Measurements from ENCODE around the gene SPOP.

SPOP gene

GRCh38 chr17:49715216-49715615 lies 37.3 kb upstream of the SPOP start:
- TF ChIP-seq REST (IDR thresholded peaks at IDR 0.05; ENCODE audit: insufficient read depth in 1 of 2, low read depth in 2 of 2, low read length in 2 of 2), result no peak
- TF ChIP-seq TAF1 (IDR thresholded peaks at IDR 0.05; ENCODE audit: borderline replicate concordance, insufficient read depth, low read length), result no peak
- no peak for TF ChIP-seq FOXP2 (optimal IDR thresholded peaks at IDR 0.05; ENCODE audit: borderline replicate concordance, extremely low read depth, extremely low read length, insufficient read depth)
- TF ChIP-seq POLR2AphosphoS5 (IDR thresholded peaks at IDR 0.05; ENCODE audit: low read depth, low read length), result no peak
- no peak for TF ChIP-seq SIN3A (IDR thresholded peaks at IDR 0.05; ENCODE audit: borderline replicate concordance, insufficient read depth, low read length)

GRCh38 chr17:49708515-49709183 lies 30.8 kb upstream of the SPOP start:
- TF ChIP-seq FOXP2 (optimal IDR thresholded peaks at IDR 0.05; ENCODE audit: borderline replicate concordance, extremely low read depth, extremely low read length, insufficient read depth), result no peak
- no peak for TF ChIP-seq REST (IDR thresholded peaks at IDR 0.05; ENCODE audit: insufficient read depth in 1 of 2, low read depth in 2 of 2, low read length in 2 of 2)
- no peak for TF ChIP-seq SIN3A (IDR thresholded peaks at IDR 0.05; ENCODE audit: borderline replicate concordance, insufficient read depth, low read length)

GRCh38 chr17:49707608-49708514 lies 30.0 kb upstream of the SPOP start, which contains the start of gene SLC35B1:
Gene SLC35B1 (minus strand): TSS chr17:49707964. CDS start chr17:49707833, 131 bp downstream.
- peak; percentile 61; a peak in 2 of 4 replicates for TF ChIP-seq REST (IDR thresholded peaks at IDR 0.05; ENCODE audit: insufficient read depth in 1 of 2, low read depth in 2 of 2, low read length in 2 of 2)
- TF ChIP-seq SIN3A (IDR thresholded peaks at IDR 0.05; ENCODE audit: borderline replicate concordance, insufficient read depth, low read length), result no peak
- 0 out of 2 replicates have a peak, but pooled peaks have one; percentile 27 for TF ChIP-seq TAF1 (IDR thresholded peaks at IDR 0.05; ENCODE audit: borderline replicate concordance, insufficient read depth, low read length)
- TF ChIP-seq POLR2AphosphoS5 (IDR thresholded peaks at IDR 0.05; ENCODE audit: low read depth, low read length), result peak; percentile 59
- TF ChIP-seq FOXP2 (optimal IDR thresholded peaks at IDR 0.05; ENCODE audit: borderline replicate concordance, extremely low read depth, extremely low read length, insufficient read depth), result peak; percentile 61

GRCh38 chr17:49707246-49707607 lies 29.3 kb upstream of the SPOP start:
- TF ChIP-seq TAF1 (IDR thresholded peaks at IDR 0.05; ENCODE audit: borderline replicate concordance, insufficient read depth, low read length) (peak; percentile 23; the same call in 1 of the 2 replicates), FOXP2 (optimal IDR thresholded peaks at IDR 0.05; ENCODE audit: borderline replicate concordance, extremely low read depth, extremely low read length, insufficient read depth) (no peak)

- TF ChIP-seq TAF1 (IDR thresholded peaks at IDR 0.05; ENCODE audit: borderline replicate concordance, insufficient read depth, low read length) (no peak), POLR2AphosphoS5 (IDR thresholded peaks at IDR 0.05; ENCODE audit: low read depth, low read length) (no peak)
Observed at GRCh38 chr17:49705254-49705653, 27.4 kb upstream of the SPOP start.
